ENCODE results near the gene MMP12. TPM values are rescaled to one million over a fixed set of nuclear protein-coding genes. Genes with fewer than 3 reads are reported as not detected.
"Not testable (repeated sequence)": the region's sequence is repeated elsewhere in the genome, so short reads cannot be mapped to it uniquely, and the experiment has no call there.

Gene MMP12
- total RNA-seq, 1 donor from 2014 or later, result not detected

DNA sequence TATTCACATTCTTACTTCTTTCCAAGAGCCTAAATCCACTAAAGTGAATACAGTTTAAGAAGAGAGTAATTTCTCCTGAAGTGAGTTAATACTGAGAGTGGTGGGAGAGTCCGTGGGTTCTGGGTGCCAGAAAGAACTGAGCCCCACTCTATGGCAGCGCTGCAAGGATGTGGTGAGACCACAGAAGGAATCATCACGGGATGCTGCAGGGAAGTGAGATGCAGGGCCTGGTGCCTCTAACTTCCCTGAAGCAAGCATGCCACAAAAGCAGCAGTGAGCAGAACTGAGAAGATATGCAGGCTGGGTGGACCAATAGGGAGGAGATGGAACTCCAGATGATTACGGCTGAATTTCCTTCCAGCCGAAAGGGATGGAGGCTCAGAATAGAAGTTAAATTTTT is 5.0 kb upstream of the MMP12 start:
- DNase-seq (ENCODE audit: low read depth), result no peak
- TF ChIP-seq, protein P1, sequence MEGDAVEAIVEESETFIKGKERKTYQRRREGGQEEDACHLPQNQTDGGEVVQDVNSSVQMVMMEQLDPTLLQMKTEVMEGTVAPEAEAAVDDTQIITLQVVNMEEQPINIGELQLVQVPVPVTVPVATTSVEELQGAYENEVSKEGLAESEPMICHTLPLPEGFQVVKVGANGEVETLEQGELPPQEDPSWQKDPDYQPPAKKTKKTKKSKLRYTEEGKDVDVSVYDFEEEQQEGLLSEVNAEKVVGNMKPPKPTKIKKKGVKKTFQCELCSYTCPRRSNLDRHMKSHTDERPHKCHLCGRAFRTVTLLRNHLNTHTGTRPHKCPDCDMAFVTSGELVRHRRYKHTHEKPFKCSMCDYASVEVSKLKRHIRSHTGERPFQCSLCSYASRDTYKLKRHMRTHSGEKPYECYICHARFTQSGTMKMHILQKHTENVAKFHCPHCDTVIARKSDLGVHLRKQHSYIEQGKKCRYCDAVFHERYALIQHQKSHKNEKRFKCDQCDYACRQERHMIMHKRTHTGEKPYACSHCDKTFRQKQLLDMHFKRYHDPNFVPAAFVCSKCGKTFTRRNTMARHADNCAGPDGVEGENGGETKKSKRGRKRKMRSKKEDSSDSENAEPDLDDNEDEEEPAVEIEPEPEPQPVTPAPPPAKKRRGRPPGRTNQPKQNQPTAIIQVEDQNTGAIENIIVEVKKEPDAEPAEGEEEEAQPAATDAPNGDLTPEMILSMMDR (conservative IDR thresholded peaks at IDR 0.05; ENCODE audit: low read depth, low read length), result no peak
- no peak overlapping the region for H3K4me3 ChIP-seq (ENCODE audit: low read depth, low read length)

DNA sequence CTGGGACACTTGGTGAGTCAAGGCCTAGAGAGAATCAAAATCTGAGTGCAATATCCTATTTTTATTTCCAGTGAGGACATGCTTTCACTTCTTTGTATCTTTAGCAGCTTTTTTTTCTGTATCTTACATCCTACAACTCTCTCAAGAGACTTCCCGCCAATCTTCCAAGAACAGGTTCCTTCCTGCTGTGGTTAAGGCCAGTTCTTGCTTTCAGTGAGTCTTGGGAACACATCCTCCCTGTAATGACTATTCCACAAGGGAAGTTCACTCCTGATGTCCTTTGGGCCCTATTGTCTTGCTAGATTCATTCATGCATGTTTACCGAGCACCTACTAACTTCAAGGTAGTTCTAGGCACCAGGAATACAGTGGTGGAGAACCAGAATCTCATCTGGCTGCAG is 3.8 kb upstream of the MMP12 start:
- no peak overlapping the region for H3K4me3 ChIP-seq (ENCODE audit: low read depth, low read length)
- TF ChIP-seq, protein P1 (conservative IDR thresholded peaks at IDR 0.05; ENCODE audit: low read depth, low read length), result no peak
- DNase-seq (ENCODE audit: low read depth), result no peak

DNA sequence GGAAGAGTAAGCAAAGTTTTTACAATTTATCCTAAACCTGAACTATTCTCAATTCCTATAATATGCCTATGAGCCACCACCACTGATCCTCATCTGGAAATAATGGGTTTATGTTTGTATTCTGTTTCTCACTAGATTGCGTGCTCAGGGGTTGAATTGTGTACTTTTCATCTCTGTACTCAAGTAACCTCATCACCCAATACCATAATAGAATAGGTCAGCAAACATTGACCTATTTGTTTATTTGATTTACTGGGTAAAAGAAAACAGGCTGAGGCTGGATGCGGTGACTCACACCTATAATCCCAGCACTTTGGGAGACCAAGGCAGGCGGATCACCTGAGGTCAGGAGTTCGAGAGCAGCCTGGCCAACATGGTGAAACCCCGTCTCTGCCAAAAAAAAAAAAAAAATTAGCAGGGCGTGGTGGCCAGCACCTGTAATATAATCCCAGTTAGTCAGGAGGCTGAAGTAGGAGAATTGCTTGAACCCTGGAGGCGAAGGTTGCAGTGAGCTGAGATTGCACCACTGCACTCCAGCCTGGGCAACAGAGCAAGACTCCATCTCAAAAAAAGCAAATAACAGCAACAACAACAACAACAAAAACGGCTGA is 5.3 kb downstream of the MMP12 start:
- not testable (repeated sequence) for H3K4me3 ChIP-seq (ENCODE audit: low read depth, low read length); DNase-seq (ENCODE audit: low read depth)

DNA sequence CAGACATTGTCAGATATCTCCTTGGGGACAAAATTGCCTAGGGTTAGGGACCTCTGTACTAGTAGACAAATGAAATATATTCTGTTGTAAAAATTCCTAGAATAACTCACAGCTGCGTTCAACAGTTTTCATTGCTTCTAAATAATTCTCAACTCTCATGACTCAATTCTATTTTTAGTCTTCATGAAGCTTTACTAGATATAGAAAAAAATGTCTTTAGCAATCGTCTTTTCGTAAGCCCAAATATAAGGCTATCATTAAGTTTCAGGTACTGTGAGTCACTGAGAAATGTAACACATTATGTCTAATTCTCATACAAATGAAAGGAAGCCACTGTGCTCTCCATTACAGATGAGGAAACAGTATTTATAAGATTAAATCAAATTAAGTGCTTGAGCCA is 6.4 kb downstream of the MMP12 start:
- DNase-seq (ENCODE audit: low read depth), result no peak
- no peak overlapping the region for H3K4me3 ChIP-seq (ENCODE audit: low read depth, low read length)

DNA sequence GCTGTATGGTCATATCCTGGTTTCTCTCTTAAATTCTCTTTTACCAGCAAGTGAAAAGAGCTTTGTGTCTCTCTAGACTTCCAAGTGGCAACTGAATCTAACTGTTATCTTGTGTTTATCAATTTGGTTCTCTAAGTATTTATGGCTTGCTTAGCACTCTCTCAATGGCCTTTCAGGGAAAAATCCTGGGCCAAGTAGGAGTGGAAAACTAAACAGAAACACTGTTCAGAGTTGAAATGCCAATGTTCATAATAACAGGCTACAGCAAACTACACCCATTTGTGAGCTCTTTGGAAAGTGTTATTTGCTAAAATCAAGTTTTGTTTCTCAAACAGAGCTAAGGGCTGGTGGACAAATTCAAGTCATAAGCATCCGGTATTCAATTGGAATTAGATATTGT is 10.1 kb downstream of the MMP12 start:
- H3K4me3 ChIP-seq (ENCODE audit: low read depth, low read length), result no peak overlapping the region
- TF ChIP-seq, protein P1 (conservative IDR thresholded peaks at IDR 0.05; ENCODE audit: low read depth, low read length), result no peak
- DNase-seq (ENCODE audit: low read depth), result no peak

More for the DNA sequence above, 6.4 kb downstream of the MMP12 start:
- TF ChIP-seq, protein P1 (conservative IDR thresholded peaks at IDR 0.05; ENCODE audit: low read depth, low read length), result no peak

DNA sequence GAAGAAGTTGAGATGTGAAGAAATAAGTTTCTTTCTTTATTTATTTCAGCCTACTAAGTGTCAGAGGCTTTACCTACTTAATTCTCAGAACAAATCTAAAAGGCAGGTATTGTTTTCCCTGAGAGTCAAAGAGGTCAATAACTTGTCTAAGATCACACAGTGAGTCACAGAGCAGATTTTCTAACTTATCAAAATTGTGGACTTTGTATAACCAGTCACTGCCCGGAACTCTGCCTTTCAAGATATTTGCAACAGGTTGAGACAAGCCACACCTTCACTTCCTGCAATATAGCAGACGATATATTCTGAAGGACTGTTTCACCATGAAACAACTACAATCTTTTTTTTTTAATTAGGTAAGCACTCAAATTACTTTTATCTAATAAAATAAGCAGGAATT is 20.8 kb downstream of the MMP12 start:
- TF ChIP-seq, protein P1 (conservative IDR thresholded peaks at IDR 0.05; ENCODE audit: low read depth, low read length), result no peak
- DNase-seq (ENCODE audit: low read depth), result no peak

DNA sequence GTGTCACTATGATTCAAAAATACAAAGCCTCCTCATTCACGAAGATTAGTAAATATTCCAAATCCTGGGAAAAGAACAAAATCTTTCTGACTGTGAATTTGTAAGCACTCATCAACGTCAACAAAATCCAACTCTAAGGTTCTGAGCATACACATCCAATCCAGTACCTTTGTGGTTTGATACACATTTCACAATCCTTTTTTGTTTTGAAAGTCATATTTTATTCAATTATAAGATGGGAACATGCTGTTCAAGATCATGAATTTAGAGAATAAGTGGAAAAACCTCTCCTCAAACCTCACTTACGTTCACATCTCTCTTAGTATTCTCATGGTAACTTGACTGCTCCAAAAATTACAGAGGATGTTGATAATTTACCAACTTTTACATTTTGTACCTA is 21.7 kb downstream of the MMP12 start:
- DNase-seq (ENCODE audit: low read depth), result no peak
- TF ChIP-seq, protein P1 (conservative IDR thresholded peaks at IDR 0.05; ENCODE audit: low read depth, low read length), result no peak
- no peak overlapping the region for H3K4me3 ChIP-seq (ENCODE audit: low read depth, low read length)

More for the DNA sequence above, 20.8 kb downstream of the MMP12 start:
- H3K4me3 ChIP-seq (ENCODE audit: low read depth, low read length), result no peak overlapping the region
